Hepatocyte (in vitro differentiated cells): ENCODE measurements around the gene CTBP2. TPM values are rescaled to one million over a fixed set of nuclear protein-coding genes. Genes with fewer than 3 reads are reported as not detected.

ENCODE experiments used
- DNase-seq: peaks from one replicate; pipeline ENCODE4 v3.0.0-alpha.2; 2016; ENCODE audit warnings: low spot score
- H2AFZ ChIP-seq: fragments of 200-600 bp; sonication (generic); 2 replicates; pipeline ENCODE4 v1.6.0; 2016; ENCODE audit warnings: antibody characterized with exemption, mild to moderate bottlenecking
- H3K27ac ChIP-seq: fragments of 200-600 bp; sonication (generic); 2 replicates; pipeline ENCODE4 v1.5.1; 2016; ENCODE audit warnings: mild to moderate bottlenecking
- H3K27me3 ChIP-seq: fragments of 200-600 bp; sonication (generic); 2 replicates; pipeline ENCODE4 v1.6.1; 2016
- H3K36me3 ChIP-seq: fragments of 200-600 bp; sonication (generic); replicated peaks from 2 replicates; pipeline ENCODE4 v1.5.1; 2016; ENCODE audit warnings: low read depth; ENCODE audit not compliant: insufficient read depth
- H3K4me1 ChIP-seq: fragments of 200-600 bp; sonication (generic); 2 replicates; pipeline ENCODE4 v1.5.1; 2016; ENCODE audit warnings: mild to moderate bottlenecking, moderate library complexity; ENCODE audit not compliant: insufficient read depth
- H3K4me2 ChIP-seq: fragments of 200-600 bp; sonication (generic); 2 replicates; pipeline ENCODE4 v1.6.0; 2016
- H3K4me3 ChIP-seq: fragments of 200-600 bp; sonication (generic); 2 replicates; pipeline ENCODE4 v1.5.1; 2016; ENCODE audit warnings: mild to moderate bottlenecking
- H3K79me2 ChIP-seq: fragments of 200-600 bp; sonication (generic); 2 replicates; pipeline ENCODE4 v1.6.0; 2017; ENCODE audit warnings: mild to moderate bottlenecking
- H3K9me2 ChIP-seq: fragments of 200-600 bp; sonication (generic); replicated peaks from 2 replicates; pipeline ENCODE4 v1.6.0; 2017; ENCODE audit warnings: mild to moderate bottlenecking; ENCODE audit not compliant: insufficient read depth
- H3K9me3 ChIP-seq: fragments of 200-600 bp; sonication (generic); 2 replicates; pipeline ENCODE4 v1.5.1; 2016; ENCODE audit warnings: low read depth, mild to moderate bottlenecking
- H4K20me1 ChIP-seq: fragments of 200-600 bp; sonication (generic); 2 replicates; pipeline ENCODE4 v1.6.0; 2016; ENCODE audit warnings: mild to moderate bottlenecking; ENCODE audit not compliant: insufficient read depth, poor library complexity, severe bottlenecking
- CTCF ChIP-seq: fragments of 200-600 bp; sonication (generic); IDR thresholded peaks from 2 replicates; pipeline ENCODE4 v1.5.1; 2016; ENCODE audit warnings: antibody characterized with exemption, mild to moderate bottlenecking; ENCODE audit not compliant: poor library complexity
- EZH2 ChIP-seq: fragments of 200-600 bp; sonication (generic); IDR thresholded peaks from 2 replicates; pipeline ENCODE4 v1.6.1; 2016; ENCODE audit warnings: antibody characterized with exemption, mild to moderate bottlenecking, borderline replicate concordance
- EZH2phosphoT487 ChIP-seq: fragments of 200-600 bp; sonication (generic); IDR thresholded peaks from one replicate; pipeline ENCODE4 v1.6.1; 2018; ENCODE audit warnings: antibody characterized with exemption, mild to moderate bottlenecking, low read depth, moderate library complexity; ENCODE audit not compliant: unreplicated experiment, severe bottlenecking
- WGBS: methylation state at CpG from one replicate; pipeline ENCODE4 v1.1.6; 2016; ENCODE audit warnings: low lambda C conversion rate; ENCODE audit errors: missing lambda C conversion rate; 5-methylcytosine and 5-hydroxymethylcytosine counted together
- polyA plus RNA-seq: library from polyadenylated mRNA; unstranded; fragments of >200 nt; fragmentation: Nextera tagmentation; extraction: Ambion mirVana; gene quantifications from 2 replicates; pipeline ENCODE4 v1.2.1, GENCODE V29; 2016
- total RNA-seq: library from RNA; depleted of rRNA; stranded (reverse); fragments of >200 nt; gene quantifications from 2 replicates; pipeline ENCODE4 v1.2.3, GENCODE V29; 2014

Gene CTBP2
- total and polyA plus RNA-seq, 2 experiments from 2014 or later, result 61.3 to 81.0 TPM

GRCh38 chr10:125199270-125199669 lies 38.9 kb upstream of the CTBP2 start:
- Histone ChIP-seq H4K20me1 (no peaks in the 10 kb centered on the region), H3K4me1 (no peaks in the 10 kb centered on the region), H3K9me3 (no peaks in the 10 kb centered on the region), H3K4me3 (no peak overlapping the region), H3K4me2 (no peak overlapping the region), H3K79me2 (no peaks in the 10 kb centered on the region), H3K36me3 (no peaks in the 10 kb centered on the region), H3K27ac (no peak overlapping the region), H2AFZ (no peak overlapping the region), H3K27me3 (no peaks in the 10 kb centered on the region), H3K9me2 (no peaks in the 10 kb centered on the region)
- 89% methylated on average over 2 of the region's 2 CpGs for WGBS
- no peak for DNase-seq
- no peak for TF ChIP-seq EZH2phosphoT487

GRCh38 chr10:125194814-125195213 lies 34.5 kb upstream of the CTBP2 start:
- Histone ChIP-seq H3K27me3 (no peaks in the 10 kb centered on the region), H2AFZ (no peak overlapping the region), H4K20me1 (no peaks in the 10 kb centered on the region), H3K9me3 (no peaks in the 10 kb centered on the region), H3K36me3 (no peaks in the 10 kb centered on the region), H3K4me1 (no peaks in the 10 kb centered on the region), H3K4me3 (no peak overlapping the region), H3K4me2 (no peak overlapping the region), H3K27ac (no peak overlapping the region), H3K9me2 (no peaks in the 10 kb centered on the region), H3K79me2 (no peaks in the 10 kb centered on the region)
- WGBS, result 95% methylated on average over 10 of the region's 10 CpGs
- no peak for DNase-seq
- no peak for TF ChIP-seq EZH2
- TF ChIP-seq EZH2phosphoT487, result no peak
- TF ChIP-seq CTCF, result no peak

GRCh38 chr10:125193306-125193877 lies 33.0 kb upstream of the CTBP2 start:
- H3K27me3 ChIP-seq, result no peaks in the 10 kb centered on the region
- H3K79me2 ChIP-seq, result no peaks in the 10 kb centered on the region
- no peaks in the 10 kb centered on the region for H3K4me1 ChIP-seq
- no peak overlapping the region for H3K4me2 ChIP-seq
- no peak overlapping the region for H3K27ac ChIP-seq
- 93% methylated on average over 11 of the region's 11 CpGs for WGBS
- H3K36me3 ChIP-seq, result no peaks in the 10 kb centered on the region
- no peak overlapping the region for H2AFZ ChIP-seq
- no peaks in the 10 kb centered on the region for H3K9me3 ChIP-seq
- no peaks in the 10 kb centered on the region for H3K9me2 ChIP-seq
- H3K4me3 ChIP-seq, result no peak overlapping the region
- DNase-seq, result no peak
- TF ChIP-seq EZH2, result no peak
- H4K20me1 ChIP-seq, result no peaks in the 10 kb centered on the region

GRCh38 chr10:125192620-125193019 lies 32.3 kb upstream of the CTBP2 start:
- no peaks in the 10 kb centered on the region for H3K4me1 ChIP-seq
- no peak for DNase-seq
- TF ChIP-seq EZH2 (no peak), EZH2phosphoT487 (no peak), CTCF (no peak)
- H3K79me2 ChIP-seq, result no peaks in the 10 kb centered on the region
- H3K9me2 ChIP-seq, result no peaks in the 10 kb centered on the region
- WGBS, result 87% methylated on average over 12 of the region's 12 CpGs
- no peak overlapping the region for H3K4me2 ChIP-seq
- no peak overlapping the region for H2AFZ ChIP-seq
- no peak overlapping the region for H3K27ac ChIP-seq
- no peaks in the 10 kb centered on the region for H3K27me3 ChIP-seq
- H3K36me3 ChIP-seq, result no peaks in the 10 kb centered on the region
- H4K20me1 ChIP-seq, result no peaks in the 10 kb centered on the region
- no peak overlapping the region for H3K4me3 ChIP-seq
- H3K9me3 ChIP-seq, result no peaks in the 10 kb centered on the region
